WTC11 (cell line): ENCODE results near the gene UVRAG.

Source experiments
- CREB1 ChIP-seq: sonication (generic); formaldehyde crosslinking; IDR thresholded peaks from 2 replicates; pipeline ENCODE4 v1.8.0; 2023; ENCODE audit warnings: mild to moderate bottlenecking, missing genetic modification reagents
- GRHL2 ChIP-seq: fragments of 250-450 bp; sonication (Bioruptor Pico); IDR thresholded peaks from 2 replicates; pipeline ENCODE4 v1.8.0; 2022; ENCODE audit warnings: mild to moderate bottlenecking, moderate library complexity; ENCODE audit not compliant: insufficient replicate concordance, severe bottlenecking
- JUN ChIP-seq: sonication (generic); formaldehyde crosslinking; IDR thresholded peaks from 2 replicates; pipeline ENCODE4 v1.8.0; 2023; ENCODE audit warnings: mild to moderate bottlenecking, missing genetic modification reagents
- NFATC4 ChIP-seq: fragments of 250-450 bp; sonication (Bioruptor Pico); IDR thresholded peaks from 2 replicates; pipeline ENCODE4 v1.9.0; 2021; ENCODE audit warnings: mild to moderate bottlenecking
- NFYB ChIP-seq: sonication (generic); formaldehyde crosslinking; conservative IDR thresholded peaks from 2 replicates; pipeline ENCODE4 v1.8.0; 2022; ENCODE audit warnings: low read depth, missing genetic modification reagents
- RELA ChIP-seq: sonication (generic); formaldehyde crosslinking; IDR thresholded peaks from 2 replicates; pipeline ENCODE4 v1.8.1; 2022; ENCODE audit warnings: missing genetic modification reagents, mild to moderate bottlenecking, borderline replicate concordance
- ZBTB21 ChIP-seq: sonication (generic); formaldehyde crosslinking; IDR thresholded peaks from 2 replicates; pipeline ENCODE4 v1.8.1; 2023; ENCODE audit warnings: mild to moderate bottlenecking, missing genetic modification reagents, borderline replicate concordance
- TF ChIP-seq, protein P1 (sequence below): sonication (generic); formaldehyde crosslinking; IDR thresholded peaks from 2 replicates; pipeline ENCODE4 v1.8.0; 2023; ENCODE audit warnings: missing genetic modification reagents, mild to moderate bottlenecking, borderline replicate concordance
- TF ChIP-seq, protein P2 (sequence below): sonication (generic); formaldehyde crosslinking; conservative IDR thresholded peaks from 2 replicates; pipeline ENCODE4 v1.8.1; 2022; ENCODE audit warnings: mild to moderate bottlenecking, missing genetic modification reagents
- TF ChIP-seq, protein P3 (sequence below): sonication (generic); formaldehyde crosslinking; IDR thresholded peaks from 2 replicates; pipeline ENCODE4 v1.8.1; 2023; ENCODE audit warnings: mild to moderate bottlenecking, moderate library complexity, missing genetic modification reagents
- TF ChIP-seq, protein P4 (sequence below): sonication (generic); formaldehyde crosslinking; IDR thresholded peaks from 2 replicates; pipeline ENCODE4 v1.8.0; 2022; ENCODE audit warnings: mild to moderate bottlenecking, missing genetic modification reagents
- TF ChIP-seq, protein P5 (sequence below): fragments of 200-600 bp; IDR thresholded peaks from 2 replicates; pipeline ENCODE4 v1.8.0; 2022; ENCODE audit warnings: antibody characterized with exemption
- TF ChIP-seq, protein P6 (sequence below): sonication (generic); formaldehyde crosslinking; IDR thresholded peaks from 2 replicates; pipeline ENCODE4 v1.8.0; 2022; ENCODE audit warnings: mild to moderate bottlenecking, missing genetic modification reagents

DNA sequence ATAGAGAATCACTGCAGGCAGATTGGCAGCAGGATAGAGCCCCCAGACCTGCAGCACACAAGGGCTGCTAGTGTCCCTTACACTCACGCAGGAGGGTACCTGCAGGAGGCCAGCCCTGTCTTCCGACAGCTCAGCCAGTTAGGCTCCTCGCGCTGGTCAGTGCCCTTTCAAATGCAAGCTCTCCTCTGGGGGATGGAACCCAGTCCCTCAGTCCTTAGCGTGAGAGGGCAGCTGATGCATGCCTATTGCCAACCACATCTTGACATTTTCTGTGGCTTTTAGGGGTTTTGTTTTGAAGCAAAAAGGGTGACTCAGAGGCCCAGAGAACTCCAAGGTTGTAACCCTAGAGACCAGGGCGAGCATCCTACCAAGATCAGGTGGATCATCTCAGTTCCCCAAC is 351.3 kb downstream of the UVRAG start:
- TF ChIP-seq NFATC4 (CRISPR knock-in tag): no peak
- TF ChIP-seq, protein P1, sequence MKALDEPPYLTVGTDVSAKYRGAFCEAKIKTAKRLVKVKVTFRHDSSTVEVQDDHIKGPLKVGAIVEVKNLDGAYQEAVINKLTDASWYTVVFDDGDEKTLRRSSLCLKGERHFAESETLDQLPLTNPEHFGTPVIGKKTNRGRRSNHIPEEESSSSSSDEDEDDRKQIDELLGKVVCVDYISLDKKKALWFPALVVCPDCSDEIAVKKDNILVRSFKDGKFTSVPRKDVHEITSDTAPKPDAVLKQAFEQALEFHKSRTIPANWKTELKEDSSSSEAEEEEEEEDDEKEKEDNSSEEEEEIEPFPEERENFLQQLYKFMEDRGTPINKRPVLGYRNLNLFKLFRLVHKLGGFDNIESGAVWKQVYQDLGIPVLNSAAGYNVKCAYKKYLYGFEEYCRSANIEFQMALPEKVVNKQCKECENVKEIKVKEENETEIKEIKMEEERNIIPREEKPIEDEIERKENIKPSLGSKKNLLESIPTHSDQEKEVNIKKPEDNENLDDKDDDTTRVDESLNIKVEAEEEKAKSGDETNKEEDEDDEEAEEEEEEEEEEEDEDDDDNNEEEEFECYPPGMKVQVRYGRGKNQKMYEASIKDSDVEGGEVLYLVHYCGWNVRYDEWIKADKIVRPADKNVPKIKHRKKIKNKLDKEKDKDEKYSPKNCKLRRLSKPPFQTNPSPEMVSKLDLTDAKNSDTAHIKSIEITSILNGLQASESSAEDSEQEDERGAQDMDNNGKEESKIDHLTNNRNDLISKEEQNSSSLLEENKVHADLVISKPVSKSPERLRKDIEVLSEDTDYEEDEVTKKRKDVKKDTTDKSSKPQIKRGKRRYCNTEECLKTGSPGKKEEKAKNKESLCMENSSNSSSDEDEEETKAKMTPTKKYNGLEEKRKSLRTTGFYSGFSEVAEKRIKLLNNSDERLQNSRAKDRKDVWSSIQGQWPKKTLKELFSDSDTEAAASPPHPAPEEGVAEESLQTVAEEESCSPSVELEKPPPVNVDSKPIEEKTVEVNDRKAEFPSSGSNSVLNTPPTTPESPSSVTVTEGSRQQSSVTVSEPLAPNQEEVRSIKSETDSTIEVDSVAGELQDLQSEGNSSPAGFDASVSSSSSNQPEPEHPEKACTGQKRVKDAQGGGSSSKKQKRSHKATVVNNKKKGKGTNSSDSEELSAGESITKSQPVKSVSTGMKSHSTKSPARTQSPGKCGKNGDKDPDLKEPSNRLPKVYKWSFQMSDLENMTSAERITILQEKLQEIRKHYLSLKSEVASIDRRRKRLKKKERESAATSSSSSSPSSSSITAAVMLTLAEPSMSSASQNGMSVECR (CRISPR knock-in tag): no peak
- TF ChIP-seq ZBTB21 (CRISPR knock-in tag): no peak
- TF ChIP-seq CREB1: no peak
- TF ChIP-seq, protein P2, sequence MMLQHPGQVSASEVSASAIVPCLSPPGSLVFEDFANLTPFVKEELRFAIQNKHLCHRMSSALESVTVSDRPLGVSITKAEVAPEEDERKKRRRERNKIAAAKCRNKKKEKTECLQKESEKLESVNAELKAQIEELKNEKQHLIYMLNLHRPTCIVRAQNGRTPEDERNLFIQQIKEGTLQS (CRISPR knock-in tag): no peak
- no peak for TF ChIP-seq RELA
- no peak for TF ChIP-seq NFYB (CRISPR knock-in tag)
- TF ChIP-seq, protein P3, sequence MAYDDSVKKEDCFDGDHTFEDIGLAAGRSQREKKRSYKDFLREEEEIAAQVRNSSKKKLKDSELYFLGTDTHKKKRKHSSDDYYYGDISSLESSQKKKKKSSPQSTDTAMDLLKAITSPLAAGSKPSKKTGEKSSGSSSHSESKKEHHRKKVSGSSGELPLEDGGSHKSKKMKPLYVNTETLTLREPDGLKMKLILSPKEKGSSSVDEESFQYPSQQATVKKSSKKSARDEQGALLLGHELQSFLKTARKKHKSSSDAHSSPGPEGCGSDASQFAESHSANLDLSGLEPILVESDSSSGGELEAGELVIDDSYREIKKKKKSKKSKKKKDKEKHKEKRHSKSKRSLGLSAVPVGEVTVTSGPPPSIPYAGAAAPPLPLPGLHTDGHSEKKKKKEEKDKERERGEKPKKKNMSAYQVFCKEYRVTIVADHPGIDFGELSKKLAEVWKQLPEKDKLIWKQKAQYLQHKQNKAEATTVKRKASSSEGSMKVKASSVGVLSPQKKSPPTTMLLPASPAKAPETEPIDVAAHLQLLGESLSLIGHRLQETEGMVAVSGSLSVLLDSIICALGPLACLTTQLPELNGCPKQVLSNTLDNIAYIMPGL (CRISPR knock-in tag): no peak
- TF ChIP-seq, protein P4, sequence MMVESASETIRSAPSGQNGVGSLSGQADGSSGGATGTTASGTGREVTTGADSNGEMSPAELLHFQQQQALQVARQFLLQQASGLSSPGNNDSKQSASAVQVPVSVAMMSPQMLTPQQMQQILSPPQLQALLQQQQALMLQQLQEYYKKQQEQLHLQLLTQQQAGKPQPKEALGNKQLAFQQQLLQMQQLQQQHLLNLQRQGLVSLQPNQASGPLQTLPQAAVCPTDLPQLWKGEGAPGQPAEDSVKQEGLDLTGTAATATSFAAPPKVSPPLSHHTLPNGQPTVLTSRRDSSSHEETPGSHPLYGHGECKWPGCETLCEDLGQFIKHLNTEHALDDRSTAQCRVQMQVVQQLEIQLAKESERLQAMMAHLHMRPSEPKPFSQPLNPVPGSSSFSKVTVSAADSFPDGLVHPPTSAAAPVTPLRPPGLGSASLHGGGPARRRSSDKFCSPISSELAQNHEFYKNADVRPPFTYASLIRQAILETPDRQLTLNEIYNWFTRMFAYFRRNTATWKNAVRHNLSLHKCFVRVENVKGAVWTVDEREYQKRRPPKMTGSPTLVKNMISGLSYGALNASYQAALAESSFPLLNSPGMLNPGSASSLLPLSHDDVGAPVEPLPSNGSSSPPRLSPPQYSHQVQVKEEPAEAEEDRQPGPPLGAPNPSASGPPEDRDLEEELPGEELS (CRISPR knock-in tag): no peak
- TF ChIP-seq, protein P5, sequence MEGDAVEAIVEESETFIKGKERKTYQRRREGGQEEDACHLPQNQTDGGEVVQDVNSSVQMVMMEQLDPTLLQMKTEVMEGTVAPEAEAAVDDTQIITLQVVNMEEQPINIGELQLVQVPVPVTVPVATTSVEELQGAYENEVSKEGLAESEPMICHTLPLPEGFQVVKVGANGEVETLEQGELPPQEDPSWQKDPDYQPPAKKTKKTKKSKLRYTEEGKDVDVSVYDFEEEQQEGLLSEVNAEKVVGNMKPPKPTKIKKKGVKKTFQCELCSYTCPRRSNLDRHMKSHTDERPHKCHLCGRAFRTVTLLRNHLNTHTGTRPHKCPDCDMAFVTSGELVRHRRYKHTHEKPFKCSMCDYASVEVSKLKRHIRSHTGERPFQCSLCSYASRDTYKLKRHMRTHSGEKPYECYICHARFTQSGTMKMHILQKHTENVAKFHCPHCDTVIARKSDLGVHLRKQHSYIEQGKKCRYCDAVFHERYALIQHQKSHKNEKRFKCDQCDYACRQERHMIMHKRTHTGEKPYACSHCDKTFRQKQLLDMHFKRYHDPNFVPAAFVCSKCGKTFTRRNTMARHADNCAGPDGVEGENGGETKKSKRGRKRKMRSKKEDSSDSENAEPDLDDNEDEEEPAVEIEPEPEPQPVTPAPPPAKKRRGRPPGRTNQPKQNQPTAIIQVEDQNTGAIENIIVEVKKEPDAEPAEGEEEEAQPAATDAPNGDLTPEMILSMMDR: no peak
- TF ChIP-seq JUN (CRISPR knock-in tag): no peak
- TF ChIP-seq, protein P6, sequence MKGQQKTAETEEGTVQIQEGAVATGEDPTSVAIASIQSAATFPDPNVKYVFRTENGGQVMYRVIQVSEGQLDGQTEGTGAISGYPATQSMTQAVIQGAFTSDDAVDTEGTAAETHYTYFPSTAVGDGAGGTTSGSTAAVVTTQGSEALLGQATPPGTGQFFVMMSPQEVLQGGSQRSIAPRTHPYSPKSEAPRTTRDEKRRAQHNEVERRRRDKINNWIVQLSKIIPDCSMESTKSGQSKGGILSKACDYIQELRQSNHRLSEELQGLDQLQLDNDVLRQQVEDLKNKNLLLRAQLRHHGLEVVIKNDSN (CRISPR knock-in tag): no peak
- no peak for TF ChIP-seq GRHL2 (CRISPR knock-in tag)
